ENCODE data around the gene DBH.
"Not testable (repeated sequence)": the region's sequence is repeated elsewhere in the genome, so short reads cannot be mapped to it uniquely, and the experiment has no call there.

Gene DBH

DNA sequence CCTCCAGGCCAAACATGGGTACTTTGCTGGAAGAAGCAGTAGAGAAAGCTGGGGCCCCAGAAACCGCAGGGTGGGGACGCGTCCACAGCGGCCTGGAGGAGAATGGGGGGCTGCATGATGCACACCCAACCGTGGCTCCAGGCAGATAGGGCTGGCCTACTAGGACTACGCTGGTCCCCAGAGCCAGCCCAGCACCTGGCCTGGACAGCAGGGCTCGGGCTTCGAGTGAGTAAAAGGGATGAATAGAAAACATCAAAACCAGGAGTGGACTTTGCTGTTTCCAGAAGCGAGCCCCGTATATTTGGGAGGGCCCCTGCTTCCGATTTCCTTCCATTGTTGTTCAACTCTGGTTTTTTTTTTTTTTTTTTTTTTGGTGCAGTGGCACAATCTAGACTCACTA is 30.7 kb downstream of the DBH start:
- no peak for DNase-seq (ENCODE audit: low spot score)

DNA sequence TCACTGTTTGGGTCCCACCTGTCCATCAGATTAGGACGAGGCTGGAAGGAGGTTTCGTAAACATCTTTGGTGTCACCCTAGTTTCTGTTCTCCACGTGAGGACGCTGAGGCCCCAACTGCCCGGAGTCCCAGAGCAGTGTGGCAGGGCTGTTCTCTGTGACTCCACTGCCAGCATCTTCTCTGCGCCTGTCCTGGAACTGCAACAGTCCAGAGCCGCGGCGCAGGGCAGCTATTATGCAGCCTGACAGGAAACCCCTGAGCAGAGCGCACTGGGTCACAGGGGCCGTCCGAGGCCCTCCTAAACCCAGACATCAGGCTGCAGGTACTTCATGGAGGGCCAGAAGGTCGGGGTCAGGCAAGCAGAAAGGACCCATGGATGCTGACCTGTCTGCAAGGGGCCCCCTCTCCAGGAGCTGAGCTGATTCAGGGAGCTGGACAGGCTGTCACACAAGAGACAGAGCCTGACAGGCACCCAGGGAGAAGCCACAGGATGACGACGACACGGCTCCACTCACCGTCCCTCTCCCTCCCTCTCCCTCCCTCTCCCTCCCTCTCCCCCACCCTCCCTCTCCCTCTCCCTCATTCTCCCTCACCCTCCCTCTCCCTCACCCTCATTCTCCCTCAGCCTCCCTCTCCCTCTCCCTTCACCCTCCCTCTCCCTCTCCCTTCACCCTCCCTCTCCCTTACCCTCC is 31.7 kb downstream of the DBH start:
- DNase-seq (ENCODE audit: low spot score): no peak

DNA sequence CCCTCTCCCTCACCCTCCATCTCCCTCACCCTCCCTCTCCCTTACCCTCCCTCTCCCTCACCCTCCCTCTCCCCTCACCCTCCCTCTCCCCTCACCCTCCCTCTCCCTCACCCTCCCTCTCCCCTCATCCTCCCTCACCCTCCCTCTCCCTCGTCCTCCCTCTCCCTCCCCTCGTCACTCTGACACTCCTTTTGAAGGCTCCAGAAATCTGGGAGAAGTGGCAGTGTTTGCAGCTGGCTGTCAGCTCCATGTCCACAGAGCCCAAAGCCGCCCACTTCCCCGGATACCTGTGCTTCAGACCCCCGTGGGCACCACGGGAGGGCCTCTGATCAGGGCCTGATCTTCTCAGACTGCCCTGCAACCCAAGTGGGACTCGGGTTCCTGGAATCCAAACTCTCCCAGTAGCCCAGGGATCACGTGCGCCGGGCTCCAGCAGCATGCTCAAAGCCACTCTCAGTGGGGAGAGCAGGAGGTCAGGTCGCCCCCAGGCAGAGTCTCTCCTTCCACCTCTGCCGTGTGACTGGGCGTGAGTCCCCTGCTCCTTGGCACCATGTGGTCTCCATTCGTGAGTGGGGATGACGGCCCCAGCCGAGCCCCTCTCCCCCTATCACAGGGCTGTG is 33.1 kb downstream of the DBH start:
- DNase-seq (ENCODE audit: low spot score): no peak

DNA sequence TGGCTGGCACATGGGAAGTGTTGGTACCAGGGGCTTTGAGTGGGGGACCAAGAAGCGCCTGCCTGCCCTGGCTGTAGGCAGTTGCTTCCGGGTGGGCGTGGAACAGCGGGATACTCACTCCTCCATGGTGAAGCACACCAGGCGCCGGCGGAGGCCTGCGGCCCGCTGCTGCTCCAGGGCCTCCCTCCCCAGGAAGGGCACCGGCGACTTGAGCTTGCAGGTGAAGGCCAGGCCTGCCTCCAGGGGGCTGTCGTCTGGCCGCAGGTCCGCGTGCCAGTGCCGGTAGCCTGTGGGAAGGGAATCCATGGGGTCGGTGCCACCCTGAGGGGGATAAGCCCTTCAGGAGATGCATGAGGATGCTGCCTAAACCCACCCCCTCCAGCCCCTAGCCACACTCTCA is 34.3 kb downstream of the DBH start:
- DNase-seq (ENCODE audit: low spot score): no peak

DNA sequence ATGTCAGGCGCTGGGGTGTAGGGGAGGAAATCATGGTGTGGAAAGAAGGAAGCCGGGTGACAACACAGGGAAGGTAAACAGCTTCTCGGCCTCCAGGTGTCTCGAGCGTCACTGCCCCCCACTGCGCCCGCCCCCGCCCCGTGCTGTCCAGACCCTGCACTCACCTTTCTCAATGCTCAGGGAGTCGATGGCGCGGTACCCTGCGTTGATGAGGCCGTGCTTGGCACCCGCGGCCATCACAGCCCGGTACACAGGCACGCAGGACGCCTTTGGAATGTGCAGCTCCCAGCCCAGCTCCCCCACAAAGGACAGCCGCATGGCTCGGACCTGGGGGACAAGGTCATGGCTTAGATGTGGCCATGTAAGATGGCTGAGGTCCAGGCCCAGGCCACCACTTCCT is 35.2 kb downstream of the DBH start:
- no peak for DNase-seq (ENCODE audit: low spot score)

DNA sequence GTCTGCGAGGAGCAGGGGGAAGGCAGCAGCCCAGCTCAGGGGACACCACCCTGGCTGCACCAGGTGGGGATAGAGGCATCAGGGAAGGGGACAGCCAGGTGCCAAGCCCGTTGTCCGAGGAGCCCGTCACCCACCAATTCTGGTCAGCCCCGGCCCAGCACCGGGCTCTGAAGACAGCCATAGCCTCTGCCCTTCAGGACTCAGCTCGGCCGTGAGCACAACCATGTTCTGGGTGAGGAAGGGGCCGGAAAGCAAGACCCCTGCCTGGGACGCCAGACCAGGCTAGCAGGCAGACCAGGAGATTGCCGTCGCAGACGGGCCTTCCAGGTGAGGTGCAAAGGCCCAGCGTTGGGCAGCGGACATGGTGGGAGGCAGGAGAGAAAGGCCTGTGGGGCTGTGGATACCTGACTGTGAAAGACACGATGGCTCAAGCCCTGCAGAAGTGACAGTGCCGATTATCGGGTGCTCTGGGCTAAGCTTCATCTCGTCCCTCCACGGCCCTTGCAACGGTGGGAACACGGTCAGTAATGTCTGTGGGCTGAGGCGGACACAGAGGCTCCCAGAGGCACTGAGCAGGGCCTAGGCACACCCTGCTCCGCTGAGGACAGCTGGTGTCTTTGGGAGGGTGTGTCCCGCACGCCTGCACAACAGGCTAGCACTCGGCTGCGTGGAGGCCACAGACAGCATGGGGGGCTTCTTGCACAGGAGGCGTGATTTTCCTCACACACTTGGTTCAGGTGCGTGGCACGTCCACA is 36.5 kb downstream of the DBH start:
- DNase-seq (ENCODE audit: low spot score): no peak

DNA sequence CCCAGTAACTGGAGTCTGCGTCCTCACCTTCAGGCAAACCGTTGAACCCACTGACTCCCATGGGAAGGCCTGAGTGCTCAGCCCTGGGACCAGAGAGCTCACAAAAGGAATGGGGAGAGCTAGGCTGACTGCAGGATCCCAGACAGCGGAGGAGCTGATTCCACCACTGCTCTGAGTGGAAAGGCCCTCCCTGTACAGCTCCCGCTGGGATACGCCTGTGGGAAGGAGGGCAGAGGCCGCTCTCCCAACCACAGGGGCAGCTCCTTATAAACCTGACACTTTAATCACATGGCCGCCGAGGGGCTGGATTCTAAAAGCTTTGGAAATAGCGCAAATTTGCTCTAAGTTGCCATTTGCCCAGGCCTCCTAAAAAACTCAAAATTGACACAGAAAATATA is 37.1 kb downstream of the DBH start:
- DNase-seq (ENCODE audit: low spot score): no peak

DNA sequence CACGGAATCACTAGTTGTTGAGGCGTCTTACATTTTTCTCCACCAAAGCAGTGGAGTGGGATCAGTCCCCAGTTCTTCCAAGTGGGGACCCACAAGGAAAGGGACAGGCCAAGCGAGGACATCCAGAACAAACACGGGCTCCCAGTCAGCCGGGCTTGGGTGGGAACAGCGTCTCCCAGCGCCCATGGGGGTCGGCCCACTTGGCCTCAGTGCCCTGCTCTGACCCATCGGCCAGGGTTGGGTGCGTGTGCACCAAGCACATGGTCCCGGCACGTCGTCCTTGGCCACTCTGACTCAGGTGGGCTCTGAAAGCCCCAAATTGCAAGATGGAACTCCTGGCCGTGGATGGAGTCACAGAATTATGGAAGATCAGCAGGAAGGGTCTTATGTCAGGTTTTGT is 37.9 kb downstream of the DBH start:
- no peak for DNase-seq (ENCODE audit: low spot score)

DNA sequence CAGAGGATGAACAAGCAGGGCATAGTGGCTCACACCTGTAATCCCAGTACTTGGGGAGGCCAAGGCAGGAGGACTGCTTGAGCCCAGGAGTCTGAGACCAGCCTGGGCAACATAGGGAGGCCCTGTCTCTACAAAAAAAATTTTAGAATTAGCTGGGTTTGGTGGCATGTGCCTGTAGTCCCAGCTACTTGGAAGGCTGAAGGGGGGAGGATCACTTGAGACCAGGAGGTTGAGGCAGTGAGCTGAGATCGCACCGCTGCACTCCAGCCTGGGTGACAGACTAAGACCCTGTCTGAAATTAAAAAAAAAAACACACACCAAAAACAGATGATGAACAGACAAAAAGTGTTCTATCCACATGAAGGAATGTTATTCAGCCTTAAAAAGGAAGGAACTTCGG is 39.6 kb downstream of the DBH start:
- DNase-seq (ENCODE audit: low spot score): not testable (repeated sequence)

DNA sequence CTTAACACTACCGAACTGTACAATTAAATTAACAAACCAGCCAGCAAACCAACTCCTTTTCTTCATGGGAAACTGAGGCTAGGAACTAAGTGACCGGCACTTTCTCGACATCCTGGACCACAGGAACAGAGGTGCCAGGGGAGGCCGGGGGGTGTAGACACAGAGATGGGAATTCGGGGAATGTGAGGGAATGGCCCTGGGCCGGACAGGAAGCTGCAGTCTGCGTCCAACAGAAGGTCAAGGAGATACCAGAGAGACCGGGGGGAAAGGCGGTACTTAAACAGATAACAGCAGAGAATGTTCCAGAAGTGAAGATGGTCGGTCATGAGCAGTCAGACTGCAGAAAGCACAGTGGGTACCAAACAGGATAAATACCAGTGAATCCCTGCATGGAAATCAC is 40.3 kb downstream of the DBH start:
- no peak for DNase-seq (ENCODE audit: low spot score)

DNA sequence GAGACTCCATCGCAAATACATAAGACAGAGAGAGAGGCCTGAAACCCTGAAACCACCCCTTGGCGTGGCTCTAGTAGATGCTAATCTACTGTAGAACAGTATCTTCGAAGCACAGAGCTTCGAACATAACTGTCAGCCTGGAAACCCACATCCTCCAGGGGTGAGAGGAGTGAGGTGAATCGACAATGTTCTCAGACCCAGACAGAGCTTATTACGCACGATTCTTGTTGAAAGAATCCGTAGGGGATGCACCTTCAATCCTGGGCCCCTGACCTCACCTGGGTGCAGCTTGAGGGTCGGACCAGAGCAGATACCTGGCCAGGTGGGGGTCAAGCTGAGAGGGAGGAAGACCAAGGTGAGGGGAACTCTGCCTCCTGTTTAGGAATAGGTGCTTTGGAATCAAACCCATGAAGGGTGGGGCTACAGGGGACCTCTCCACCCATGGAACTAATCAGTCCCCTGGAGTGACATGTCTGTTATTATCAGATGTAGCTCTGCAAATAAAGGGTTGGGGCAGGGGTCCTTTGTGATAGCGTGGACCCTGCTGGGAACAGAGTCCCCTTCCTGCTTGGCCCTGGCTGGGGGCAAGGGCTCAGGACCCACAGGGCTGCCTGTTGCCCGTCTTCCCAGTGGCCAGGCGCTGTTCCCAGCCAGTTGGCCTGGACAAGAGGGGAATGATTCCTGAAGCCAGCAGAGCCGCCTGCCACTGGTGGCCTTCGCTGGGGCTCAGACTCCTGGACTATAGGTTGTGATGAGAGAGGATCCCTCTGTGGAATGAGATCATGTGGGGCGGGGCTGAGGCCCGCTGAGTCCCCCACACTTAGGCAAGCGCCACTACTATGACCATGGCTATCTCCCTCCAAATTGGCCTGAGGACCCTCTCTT is 41.2 kb downstream of the DBH start:
- DNase-seq (ENCODE audit: low spot score): no peak

DNA sequence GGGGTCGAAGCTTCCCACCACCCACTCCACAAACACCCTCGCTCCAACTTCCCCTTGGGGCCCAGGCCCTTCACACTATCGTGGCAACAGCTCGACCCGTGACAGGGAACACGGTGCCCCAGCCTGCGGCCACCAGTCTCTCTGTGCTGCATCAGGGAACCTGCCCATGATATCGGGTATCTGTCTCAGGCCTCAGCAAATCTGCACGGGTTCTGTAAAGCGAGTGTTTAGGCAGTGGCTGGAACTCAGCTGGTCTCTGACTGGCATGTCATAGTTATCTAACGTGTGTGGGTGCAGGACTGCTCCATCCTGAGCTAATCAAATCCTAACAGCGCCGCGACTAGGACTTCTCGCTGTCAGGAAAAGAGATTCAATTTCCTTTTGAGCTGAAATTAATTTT is 42.9 kb downstream of the DBH start:
- no peak for DNase-seq (ENCODE audit: low spot score)

DNA sequence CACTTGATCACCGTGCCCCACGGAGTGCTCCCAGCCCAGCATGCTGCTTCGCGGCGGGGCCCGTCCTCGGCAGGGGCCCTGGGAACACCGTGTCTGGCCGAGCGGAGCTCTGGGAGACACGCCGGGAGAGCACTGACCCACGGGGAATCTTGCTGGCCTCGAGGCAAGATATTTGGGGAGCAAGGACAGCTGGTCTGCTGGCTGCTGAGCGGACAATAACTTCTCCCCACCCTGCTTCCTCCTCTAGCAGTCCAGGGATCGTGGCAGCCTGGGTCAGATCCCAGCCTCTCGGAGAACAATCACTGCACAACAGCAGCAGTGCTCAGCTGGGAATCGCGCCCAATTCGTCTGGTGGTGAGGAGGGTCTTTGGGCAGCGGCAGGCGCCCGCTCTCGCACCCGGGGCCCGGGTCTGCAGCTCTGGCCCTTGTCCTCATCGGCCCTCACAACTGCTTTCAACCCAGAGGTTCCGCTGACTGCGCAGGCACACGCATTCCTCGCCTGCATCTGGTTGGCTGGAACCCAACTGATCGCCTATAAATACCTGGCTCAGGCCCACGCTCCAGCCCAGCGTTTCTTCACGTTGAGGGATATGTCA is 43.4 kb downstream of the DBH start:
- DNase-seq (ENCODE audit: low spot score): no peak

DNA sequence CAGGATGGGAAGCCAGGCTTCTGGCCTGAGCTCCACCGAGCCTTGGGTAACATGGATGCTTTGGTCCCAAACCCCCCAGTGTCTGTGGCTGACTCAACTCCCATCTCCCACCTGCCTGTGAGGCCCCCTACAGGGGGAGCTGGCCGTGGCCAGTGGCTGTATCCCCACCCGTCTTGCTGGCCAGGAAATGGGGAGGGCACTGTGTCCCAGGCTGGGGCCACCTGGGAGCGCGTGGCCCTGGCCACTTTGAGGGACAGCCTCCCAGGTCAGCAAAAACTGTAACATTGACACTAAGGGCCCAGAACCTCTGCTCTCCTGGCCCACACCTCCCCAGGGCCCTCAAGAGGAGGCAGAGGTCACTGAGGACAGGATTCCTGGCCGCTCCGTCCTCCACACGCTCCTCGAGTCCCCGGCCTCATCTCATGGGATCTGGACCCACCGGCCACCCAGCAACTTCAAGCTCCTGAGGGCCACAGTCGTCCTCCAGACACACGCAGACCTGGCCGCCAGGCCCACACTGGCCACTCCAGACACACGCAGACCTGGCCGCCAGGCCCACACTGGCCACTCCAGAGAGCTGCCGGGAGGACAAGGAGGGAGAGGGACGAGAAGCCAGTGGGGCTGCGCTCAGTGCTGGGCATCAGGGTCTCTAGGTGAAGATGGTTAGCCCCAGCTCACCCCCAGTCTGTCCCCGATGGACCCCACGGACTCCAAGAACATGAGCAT is 44.2 kb downstream of the DBH start:
- no peak for DNase-seq (ENCODE audit: low spot score)

DNA sequence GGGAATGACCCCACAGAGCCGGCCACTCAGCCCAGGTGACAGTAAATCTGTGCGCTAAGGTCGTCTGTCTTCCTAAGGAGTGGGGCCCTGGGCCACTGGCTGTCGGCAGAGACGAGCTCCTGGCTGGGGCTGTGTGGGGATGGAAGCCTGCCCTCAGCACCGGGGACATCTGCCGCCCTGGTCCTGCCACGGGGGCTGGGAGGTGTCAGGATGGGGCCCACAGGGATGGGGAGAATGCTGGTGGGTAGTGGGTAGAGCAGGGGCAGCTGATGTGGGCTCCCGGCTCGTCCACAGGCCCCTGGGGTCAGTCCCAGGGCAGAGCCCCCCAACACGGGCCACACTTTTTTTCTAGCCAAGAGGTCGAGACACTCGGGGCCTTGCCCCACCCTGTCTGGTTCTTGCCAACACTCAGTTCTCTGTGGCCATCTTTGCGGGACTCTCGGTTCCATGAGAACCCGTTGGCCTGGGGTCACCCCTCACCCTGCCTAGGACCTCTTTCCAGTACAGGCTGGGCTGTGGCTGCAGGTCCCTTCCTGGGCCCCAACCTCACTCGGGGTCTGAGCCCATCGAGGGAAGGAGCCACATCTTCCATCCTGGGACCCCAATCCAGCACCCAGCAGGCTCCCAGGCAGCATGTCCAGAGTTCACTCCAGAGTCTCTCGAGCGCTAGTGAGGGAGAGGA is 45.0 kb downstream of the DBH start:
- DNase-seq (ENCODE audit: low spot score): no peak

DNA sequence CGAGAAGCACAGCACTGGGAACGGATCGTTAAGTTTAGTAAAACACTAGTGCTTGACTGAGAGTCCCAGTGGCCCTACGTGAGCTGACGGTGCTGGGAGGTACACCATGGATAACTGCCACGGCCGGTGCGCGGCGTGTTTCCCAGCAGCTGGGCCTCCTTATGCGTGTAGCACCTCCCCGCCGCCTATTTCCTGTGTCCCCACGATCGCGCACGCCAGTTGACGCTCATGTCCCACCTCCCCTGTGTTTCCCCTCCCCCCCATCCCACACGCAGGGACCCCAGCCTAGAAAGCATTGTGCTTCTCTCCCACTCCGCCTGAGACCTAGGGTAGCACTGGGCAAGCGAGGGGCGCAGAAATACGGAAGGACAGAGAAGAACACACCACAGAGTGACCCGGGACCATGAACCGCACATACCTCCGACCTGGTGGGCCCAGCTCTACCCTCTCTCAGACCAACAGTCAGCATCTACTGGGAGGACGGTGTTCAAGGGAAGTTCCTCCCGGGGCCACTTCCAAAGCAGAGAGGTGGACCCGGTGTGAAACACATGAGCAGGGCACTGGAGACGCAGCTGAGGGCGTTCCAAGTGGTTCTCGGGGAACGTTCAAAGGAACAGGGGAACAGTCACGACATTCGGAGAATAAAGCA is 45.6 kb downstream of the DBH start:
- no peak for DNase-seq (ENCODE audit: low spot score)

DNA sequence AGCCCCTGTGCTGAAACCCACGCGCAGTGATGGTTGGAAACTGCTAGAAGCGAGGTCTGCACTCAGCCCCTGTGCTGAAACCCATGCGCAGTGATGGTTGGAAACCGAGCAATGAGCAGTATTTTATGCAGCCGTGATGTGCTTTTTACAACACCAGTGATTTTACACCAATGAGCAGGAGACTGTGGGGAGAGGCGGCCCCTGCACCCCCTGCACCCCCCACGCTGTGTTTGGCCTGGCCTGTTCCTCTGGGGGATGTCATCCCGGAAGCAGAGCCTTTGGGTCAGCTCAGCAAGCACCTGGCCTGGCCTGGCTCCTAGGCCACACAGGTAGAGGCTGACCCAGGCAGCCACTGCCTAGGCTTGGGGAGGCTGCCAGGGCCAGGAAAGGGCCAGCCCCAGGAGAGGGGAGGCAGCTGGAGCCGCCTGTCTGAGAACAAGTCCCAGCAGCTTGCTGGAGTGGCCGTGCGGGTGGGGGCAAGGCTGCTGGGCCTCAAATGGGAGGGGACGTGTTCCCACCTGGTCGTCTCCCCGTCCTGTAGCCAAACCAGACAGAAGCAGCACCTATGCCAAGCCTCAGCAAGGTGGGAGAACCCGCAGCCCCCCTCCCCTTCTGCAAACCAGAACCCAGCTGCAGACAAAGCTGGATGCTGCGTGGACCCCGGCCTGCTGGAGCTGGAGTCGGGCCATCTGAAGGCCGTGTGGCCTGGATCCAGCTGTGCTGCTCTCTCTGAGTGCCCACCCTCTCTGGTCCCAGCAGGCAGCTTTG is 46.8 kb downstream of the DBH start:
- DNase-seq (ENCODE audit: low spot score): no peak

DNA sequence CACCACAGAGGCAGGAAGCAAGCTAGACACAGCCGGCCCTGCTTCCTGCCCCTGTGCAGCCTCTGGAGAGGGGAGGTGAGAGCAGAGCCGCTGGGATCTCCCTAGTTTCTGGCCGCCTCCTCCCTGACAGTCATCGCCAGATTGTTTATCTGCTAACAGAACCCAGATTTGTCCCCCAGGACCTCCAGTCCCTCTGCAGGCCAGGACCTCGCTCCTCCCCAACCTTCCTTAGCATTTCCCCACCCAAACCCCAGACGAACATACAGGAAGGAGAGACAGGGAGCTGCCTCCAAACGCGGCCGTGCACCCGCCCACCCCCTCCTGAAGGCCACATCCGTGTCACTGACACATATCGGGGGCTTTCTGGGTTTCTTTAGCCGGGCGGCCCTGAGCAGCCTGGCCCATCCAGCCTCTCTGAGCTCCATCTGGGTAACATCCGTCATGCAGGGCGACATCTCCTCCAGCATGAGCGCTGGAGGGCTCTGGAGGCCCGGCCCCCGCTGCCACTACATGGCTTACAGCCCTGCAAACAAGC is 47.5 kb downstream of the DBH start:
- no peak for DNase-seq (ENCODE audit: low spot score)
